ENCODE data around the gene ATP6V0D1.

ATP6V0D1 gene

GRCh38 chr16:67460168-67460567 lies 20.8 kb downstream of the ATP6V0D1 start:
- H3K36me3 Mint-ChIP-seq (ENCODE audit: low read depth) = no peaks in the 10 kb centered on the region
- no peak overlapping the region for H3K4me3 Mint-ChIP-seq

DNA sequence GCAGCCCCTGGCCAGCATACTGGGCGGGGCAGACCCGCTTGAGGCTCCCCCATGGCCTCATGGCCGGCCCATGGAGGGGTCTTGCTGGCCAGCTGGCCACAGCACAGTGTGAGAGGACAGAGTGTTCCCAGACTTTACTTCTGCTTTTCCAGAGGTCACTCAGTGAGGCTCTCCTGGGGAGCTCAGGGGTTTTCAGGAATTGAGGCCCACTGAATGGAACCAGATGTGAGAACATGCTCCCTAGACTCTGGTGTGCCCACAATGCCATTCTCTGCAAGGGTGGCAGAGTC lies 21.2 kb downstream of the ATP6V0D1 start:
- Mint-ChIP-seq H3K4me1 (ENCODE audit: low read depth) (peaks cover 11% of the 10 kb centered on the region), H3K27ac (no peak overlapping the region), H3K27me3 (no peaks in the 10 kb centered on the region), H3K9me3 (no peaks in the 10 kb centered on the region), H3K36me3 (ENCODE audit: low read depth) (no peaks in the 10 kb centered on the region), H3K4me3 (no peak overlapping the region)

More at GRCh38 chr16:67460168-67460567, 20.8 kb downstream of the ATP6V0D1 start:
- Mint-ChIP-seq H3K27me3 (no peaks in the 10 kb centered on the region), H3K9me3 (no peaks in the 10 kb centered on the region), H3K27ac (no peak overlapping the region), H3K4me1 (ENCODE audit: low read depth) (peaks cover 11% of the 10 kb centered on the region)

DNA sequence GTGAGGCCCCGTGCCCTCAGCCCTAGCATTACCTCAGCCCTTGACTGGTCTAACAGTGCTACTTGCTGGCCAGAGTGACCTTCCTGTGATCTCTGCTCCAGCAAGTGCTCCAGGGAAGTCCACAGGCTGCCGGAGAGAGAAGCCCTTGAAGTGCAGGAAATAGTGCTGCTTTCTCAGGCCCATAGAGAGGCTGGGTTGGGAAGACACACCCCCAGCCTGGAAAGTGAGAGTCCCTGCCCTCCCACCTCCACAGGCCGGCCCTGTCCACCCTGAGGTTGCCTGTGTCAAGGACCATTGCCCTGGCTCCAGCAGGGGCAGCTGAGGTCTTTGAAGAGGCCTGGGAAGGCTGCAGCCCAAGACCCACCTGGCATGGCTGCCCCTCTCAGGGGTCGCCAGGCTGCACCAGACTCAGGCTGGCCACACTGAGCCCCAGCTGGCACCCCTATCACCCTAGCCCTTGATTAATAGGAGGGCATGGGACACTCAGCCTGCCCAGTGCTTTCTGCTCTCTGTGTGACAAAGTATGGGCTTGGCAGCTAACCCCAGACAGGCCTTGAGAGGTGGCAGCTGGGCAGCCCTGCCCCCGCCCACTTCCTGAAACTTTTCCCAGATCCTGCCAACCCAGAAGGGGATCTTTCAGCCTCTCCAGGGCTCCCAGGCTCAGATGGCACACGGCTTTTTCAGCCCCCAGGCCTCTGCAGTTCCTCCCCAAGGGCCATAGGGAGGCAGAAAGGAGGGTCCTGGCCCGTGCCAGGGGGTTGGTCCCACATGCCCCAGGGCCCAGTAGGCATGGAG lies 21.7 kb downstream of the ATP6V0D1 start:
- H3K4me1 Mint-ChIP-seq (ENCODE audit: low read depth) = peaks cover 11% of the 10 kb centered on the region
- no peaks in the 10 kb centered on the region for H3K27me3 Mint-ChIP-seq
- no peaks in the 10 kb centered on the region for H3K9me3 Mint-ChIP-seq
- no peak overlapping the region for H3K27ac Mint-ChIP-seq
- H3K4me3 Mint-ChIP-seq = no peak overlapping the region
- no peaks in the 10 kb centered on the region for H3K36me3 Mint-ChIP-seq (ENCODE audit: low read depth)

GRCh38 chr16:67458121-67458641 lies 22.8 kb downstream of the ATP6V0D1 start:
- H3K27me3 Mint-ChIP-seq = no peaks in the 10 kb centered on the region
- no peaks in the 10 kb centered on the region for H3K9me3 Mint-ChIP-seq
- H3K27ac Mint-ChIP-seq = no peak overlapping the region
- H3K4me1 Mint-ChIP-seq (ENCODE audit: low read depth) = peaks cover 11% of the 10 kb centered on the region
- H3K4me3 Mint-ChIP-seq = no peak overlapping the region
- H3K36me3 Mint-ChIP-seq (ENCODE audit: low read depth) = peaks cover 1% of the 10 kb centered on the region

- Mint-ChIP-seq H3K27me3 (no peaks in the 10 kb centered on the region), H3K36me3 (ENCODE audit: low read depth) (peaks cover 3% of the 10 kb centered on the region), H3K4me1 (ENCODE audit: low read depth) (peaks cover 11% of the 10 kb centered on the region), H3K27ac (no peak overlapping the region), H3K4me3 (no peak overlapping the region), H3K9me3 (no peaks in the 10 kb centered on the region)
Measured at GRCh38 chr16:67457611-67458010, 23.3 kb downstream of the ATP6V0D1 start.

GRCh38 chr16:67456391-67457081 lies 24.4 kb downstream of the ATP6V0D1 start:
- Mint-ChIP-seq H3K4me3 (no peak overlapping the region), H3K36me3 (ENCODE audit: low read depth) (peaks cover 3% of the 10 kb centered on the region), H3K27me3 (no peaks in the 10 kb centered on the region), H3K4me1 (ENCODE audit: low read depth) (peaks cover 11% of the 10 kb centered on the region), H3K27ac (no peak overlapping the region), H3K9me3 (no peaks in the 10 kb centered on the region)

GRCh38 chr16:67454852-67455251 lies 26.1 kb downstream of the ATP6V0D1 start:
- peaks cover 8% of the 10 kb centered on the region for H3K36me3 Mint-ChIP-seq (ENCODE audit: low read depth)
- H3K27ac Mint-ChIP-seq = no peak overlapping the region

GRCh38 chr16:67454104-67454503 lies 26.9 kb downstream of the ATP6V0D1 start:
- peaks cover 11% of the 10 kb centered on the region for H3K4me1 Mint-ChIP-seq (ENCODE audit: low read depth)

More at GRCh38 chr16:67454852-67455251, 26.1 kb downstream of the ATP6V0D1 start:
- no peaks in the 10 kb centered on the region for H3K9me3 Mint-ChIP-seq
- peaks cover 11% of the 10 kb centered on the region for H3K4me1 Mint-ChIP-seq (ENCODE audit: low read depth)
- no peak overlapping the region for H3K4me3 Mint-ChIP-seq
- no peaks in the 10 kb centered on the region for H3K27me3 Mint-ChIP-seq

DNA sequence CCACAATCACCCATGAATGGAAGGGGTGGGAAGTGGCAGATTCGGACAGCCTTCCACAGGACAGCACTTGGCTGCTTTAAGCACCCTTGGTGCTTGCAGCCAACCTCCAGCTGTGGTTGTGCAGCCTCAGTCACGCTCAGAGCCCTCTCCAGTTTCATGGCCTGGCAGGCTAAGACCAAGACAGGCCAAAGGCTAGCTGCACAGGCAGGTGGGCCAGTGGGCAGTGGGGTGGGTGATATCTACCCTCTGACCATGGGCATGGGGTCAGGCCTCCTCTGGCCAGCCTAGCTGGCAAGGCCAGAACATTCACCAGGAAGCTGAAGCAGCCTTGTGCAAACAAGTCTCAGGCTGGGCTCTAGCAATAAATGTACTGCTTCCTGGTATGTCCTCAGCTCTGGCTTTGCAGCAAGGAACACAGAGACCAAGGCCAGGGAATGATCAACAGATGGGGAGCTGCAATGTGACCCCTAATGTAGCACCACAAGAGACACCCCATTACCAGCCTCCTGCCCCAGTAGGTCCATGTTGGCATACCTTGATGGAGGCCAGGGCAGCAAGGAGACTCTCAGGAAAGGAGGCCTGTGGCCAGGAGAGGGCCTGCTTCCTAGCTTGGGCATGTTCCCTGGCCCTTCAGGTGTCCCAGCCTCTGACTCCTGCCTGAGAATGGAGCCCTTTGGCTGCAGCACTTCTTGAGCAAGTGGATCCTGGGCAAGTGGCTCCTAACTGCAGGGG lies 29.1 kb downstream of the ATP6V0D1 start:
- Mint-ChIP-seq H3K4me1 (ENCODE audit: low read depth) (peaks cover 9% of the 10 kb centered on the region), H3K27ac (no peak overlapping the region), H3K9me3 (no peaks in the 10 kb centered on the region), H3K27me3 (no peaks in the 10 kb centered on the region), H3K4me3 (no peak overlapping the region), H3K36me3 (ENCODE audit: low read depth) (peaks cover 8% of the 10 kb centered on the region)

More at GRCh38 chr16:67454104-67454503, 26.9 kb downstream of the ATP6V0D1 start:
- H3K36me3 Mint-ChIP-seq (ENCODE audit: low read depth) = peaks cover 8% of the 10 kb centered on the region
- H3K4me3 Mint-ChIP-seq = no peak overlapping the region
- no peaks in the 10 kb centered on the region for H3K27me3 Mint-ChIP-seq
- H3K9me3 Mint-ChIP-seq = no peaks in the 10 kb centered on the region
- no peak overlapping the region for H3K27ac Mint-ChIP-seq

GRCh38 chr16:67451061-67451703 lies 29.8 kb downstream of the ATP6V0D1 start:
- Mint-ChIP-seq H3K36me3 (ENCODE audit: low read depth) (peaks cover 8% of the 10 kb centered on the region), H3K27ac (no peak overlapping the region), H3K4me3 (no peak overlapping the region), H3K4me1 (ENCODE audit: low read depth) (peaks cover 2% of the 10 kb centered on the region), H3K9me3 (no peaks in the 10 kb centered on the region), H3K27me3 (no peaks in the 10 kb centered on the region)

DNA sequence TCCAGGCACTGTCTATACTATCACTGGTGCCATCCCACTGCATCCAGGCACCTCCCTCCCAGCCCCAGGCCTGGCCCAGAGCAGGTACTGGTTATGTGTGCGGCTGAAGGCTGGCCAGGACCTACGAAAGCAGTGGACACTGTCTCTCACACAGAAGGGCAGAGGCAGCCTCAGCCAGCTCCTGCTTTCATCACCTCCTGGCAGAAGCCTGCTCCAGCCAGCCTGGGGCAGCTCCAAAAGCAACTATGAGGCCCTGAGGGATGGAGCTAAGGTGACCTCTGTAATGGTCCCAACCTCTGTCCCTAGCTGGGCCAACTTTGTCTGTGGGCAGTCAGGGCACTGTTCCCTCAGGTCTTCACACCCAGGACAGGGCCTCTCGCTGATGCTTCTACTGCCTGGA lies 31.2 kb downstream of the ATP6V0D1 start:
- Mint-ChIP-seq H3K36me3 (ENCODE audit: low read depth) (peaks cover 8% of the 10 kb centered on the region), H3K4me1 (ENCODE audit: low read depth) (no peaks in the 10 kb centered on the region), H3K27me3 (no peaks in the 10 kb centered on the region), H3K27ac (no peak overlapping the region), H3K4me3 (no peak overlapping the region), H3K9me3 (no peaks in the 10 kb centered on the region)

DNA sequence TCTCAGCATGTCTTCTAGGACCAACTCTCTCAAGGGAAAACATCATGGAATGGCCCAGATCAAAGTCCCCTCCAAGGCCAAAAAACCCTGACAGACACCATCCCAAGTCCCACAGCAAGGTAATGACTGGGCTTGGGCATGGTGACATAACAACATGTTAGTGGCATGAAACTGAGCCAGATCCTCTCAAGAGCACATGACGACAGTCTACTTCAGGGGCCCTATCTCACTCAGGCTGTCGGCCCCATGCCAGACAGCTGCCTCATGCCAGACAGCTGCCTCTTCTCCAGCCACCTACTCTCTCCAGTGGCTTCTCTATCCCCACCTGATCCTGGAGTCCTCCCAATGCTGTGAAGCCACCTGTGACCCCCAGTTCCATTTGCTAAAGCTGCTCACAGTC lies 31.6 kb downstream of the ATP6V0D1 start:
- peaks cover 8% of the 10 kb centered on the region for H3K36me3 Mint-ChIP-seq (ENCODE audit: low read depth)
- no peak overlapping the region for H3K27ac Mint-ChIP-seq
- no peak overlapping the region for H3K4me3 Mint-ChIP-seq
- no peaks in the 10 kb centered on the region for H3K4me1 Mint-ChIP-seq (ENCODE audit: low read depth)
- no peaks in the 10 kb centered on the region for H3K9me3 Mint-ChIP-seq
- no peaks in the 10 kb centered on the region for H3K27me3 Mint-ChIP-seq

DNA sequence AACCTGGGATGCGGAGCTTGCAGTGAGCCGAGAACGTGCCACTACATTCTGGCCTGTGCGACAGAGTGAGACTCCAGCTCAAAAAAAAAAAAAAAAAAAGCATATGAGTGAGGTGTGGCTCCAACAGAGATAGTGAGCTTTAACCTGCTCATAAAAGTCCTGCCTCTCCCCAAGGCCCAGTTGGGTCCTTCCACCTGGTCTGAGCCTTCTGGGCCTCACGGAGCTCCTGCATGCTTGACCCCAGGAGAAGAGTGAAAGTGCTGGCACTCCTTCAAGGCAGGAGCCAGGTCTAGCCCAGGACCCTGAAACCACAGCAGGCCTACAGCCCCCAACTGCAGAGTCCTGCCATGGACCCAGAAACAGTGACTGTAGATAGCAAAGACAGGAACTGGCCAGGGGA lies 32.4 kb downstream of the ATP6V0D1 start:
- Mint-ChIP-seq H3K27ac (no peak overlapping the region), H3K27me3 (no peaks in the 10 kb centered on the region), H3K4me1 (ENCODE audit: low read depth) (no peaks in the 10 kb centered on the region), H3K9me3 (no peaks in the 10 kb centered on the region), H3K4me3 (no peak overlapping the region), H3K36me3 (ENCODE audit: low read depth) (peaks cover 8% of the 10 kb centered on the region)

DNA sequence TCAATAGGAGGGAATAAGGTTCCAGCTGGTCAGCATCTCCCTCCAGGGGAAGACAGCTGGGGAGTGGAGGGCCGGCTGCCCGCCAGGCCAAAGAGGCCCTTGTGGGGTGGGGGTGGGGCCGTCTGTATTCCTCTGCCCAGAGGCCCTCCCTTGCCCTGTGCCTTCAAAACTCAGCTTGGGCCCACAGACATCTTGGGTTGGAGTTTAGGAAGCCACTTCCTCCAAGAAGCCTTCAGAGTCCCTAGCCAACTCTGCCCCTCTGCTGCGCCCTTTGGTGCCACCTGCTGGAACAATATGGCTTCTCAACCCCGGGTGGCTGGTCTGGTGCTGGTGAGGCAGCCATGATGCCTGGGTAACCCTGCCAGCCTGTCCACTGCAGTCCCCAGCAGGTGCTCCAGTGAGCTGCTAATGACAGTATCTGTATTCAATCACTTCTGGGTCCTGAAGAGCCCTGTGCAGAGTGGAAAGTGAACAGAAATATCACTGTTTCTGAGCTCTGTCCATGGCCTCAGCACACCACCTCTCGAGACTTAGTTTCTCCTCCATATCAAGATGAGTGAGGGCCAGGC lies 33.4 kb downstream of the ATP6V0D1 start:
- Mint-ChIP-seq H3K4me1 (ENCODE audit: low read depth) (no peaks in the 10 kb centered on the region), H3K9me3 (no peaks in the 10 kb centered on the region), H3K27ac (no peak overlapping the region), H3K36me3 (ENCODE audit: low read depth) (peaks cover 6% of the 10 kb centered on the region), H3K27me3 (no peaks in the 10 kb centered on the region), H3K4me3 (no peak overlapping the region)

Data from stimulated activated naive CD8-positive, alpha-beta T cell treated with anti-CD3 and anti-CD28 coated beads, Interleukin-15, Interleukin-2, amounts not matched to agents 100 ng/mL and 50 ng/mL, for 24 hours (primary cell).